HUES64 (cell line): ENCODE results near the gene CRNKL1.

ENCODE experiments used
- H3K27ac ChIP-seq: 2 replicates; pipeline ENCODE4 v1.7.0; 2013; ENCODE audit warnings: low read depth, low read length, inconsistent platforms
- H3K27me3 ChIP-seq: 2 replicates; pipeline ENCODE4 v1.6.1; 2013; ENCODE audit warnings: mild to moderate bottlenecking, low read length; ENCODE audit not compliant: insufficient read depth
- H3K36me3 ChIP-seq: 2 replicates; pipeline ENCODE4 v1.6.1; 2013; ENCODE audit warnings: mild to moderate bottlenecking, low read length; ENCODE audit not compliant: insufficient read depth
- H3K4me1 ChIP-seq: 2 replicates; pipeline ENCODE4 v1.6.1; 2013; ENCODE audit warnings: mild to moderate bottlenecking, low read length, moderate library complexity; ENCODE audit not compliant: insufficient read depth
- H3K4me3 ChIP-seq: 2 replicates; pipeline ENCODE4 v1.5.1; 2013; ENCODE audit warnings: mild to moderate bottlenecking, low read length, moderate library complexity
- H3K9ac ChIP-seq: 2 replicates; pipeline ENCODE4 v1.6.1; 2013; ENCODE audit warnings: mild to moderate bottlenecking, low read depth, low read length
- H3K9me3 ChIP-seq: 2 replicates; pipeline ENCODE4 v1.6.1; 2013; ENCODE audit warnings: low read depth, low read length; ENCODE audit not compliant: insufficient read depth
- WGBS: fragments of 150-250, 120-280 bp; methylation state at CpG from one replicate; pipeline ENCODE4 v1.1.7; 2013; ENCODE audit warnings: missing lambda C conversion rate; 5-methylcytosine and 5-hydroxymethylcytosine counted together

The CRNKL1 gene

DNA sequence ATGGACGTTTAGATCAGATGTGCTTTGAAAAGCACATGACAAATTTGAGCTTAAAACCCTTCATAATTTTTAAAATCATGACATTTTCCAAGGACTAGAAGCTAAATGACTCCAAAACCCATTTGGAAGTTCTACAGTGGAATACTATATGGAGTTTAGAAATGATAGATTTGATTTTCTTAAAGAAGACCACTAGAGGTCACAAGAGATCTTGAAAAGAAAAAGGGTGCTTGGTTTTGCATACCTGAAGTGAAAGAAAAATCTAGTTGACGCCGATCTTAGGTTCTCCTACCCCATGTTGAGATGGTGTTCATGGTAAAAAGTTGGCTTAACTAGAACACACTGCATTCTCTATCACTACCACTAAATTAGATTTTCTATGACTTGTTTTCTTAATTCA is 31.5 kb upstream of the CRNKL1 start:
- WGBS: 19% methylated on average over 3 of the region's 3 CpGs
- Histone ChIP-seq H3K36me3 (no peaks in the 10 kb centered on the region), H3K27me3 (no peaks in the 10 kb centered on the region), H3K9ac (no peak overlapping the region), H3K4me1 (peaks cover 9% of the 10 kb centered on the region), H3K9me3 (no peaks in the 10 kb centered on the region), H3K4me3 (no peak overlapping the region), H3K27ac (no peak overlapping the region)

DNA sequence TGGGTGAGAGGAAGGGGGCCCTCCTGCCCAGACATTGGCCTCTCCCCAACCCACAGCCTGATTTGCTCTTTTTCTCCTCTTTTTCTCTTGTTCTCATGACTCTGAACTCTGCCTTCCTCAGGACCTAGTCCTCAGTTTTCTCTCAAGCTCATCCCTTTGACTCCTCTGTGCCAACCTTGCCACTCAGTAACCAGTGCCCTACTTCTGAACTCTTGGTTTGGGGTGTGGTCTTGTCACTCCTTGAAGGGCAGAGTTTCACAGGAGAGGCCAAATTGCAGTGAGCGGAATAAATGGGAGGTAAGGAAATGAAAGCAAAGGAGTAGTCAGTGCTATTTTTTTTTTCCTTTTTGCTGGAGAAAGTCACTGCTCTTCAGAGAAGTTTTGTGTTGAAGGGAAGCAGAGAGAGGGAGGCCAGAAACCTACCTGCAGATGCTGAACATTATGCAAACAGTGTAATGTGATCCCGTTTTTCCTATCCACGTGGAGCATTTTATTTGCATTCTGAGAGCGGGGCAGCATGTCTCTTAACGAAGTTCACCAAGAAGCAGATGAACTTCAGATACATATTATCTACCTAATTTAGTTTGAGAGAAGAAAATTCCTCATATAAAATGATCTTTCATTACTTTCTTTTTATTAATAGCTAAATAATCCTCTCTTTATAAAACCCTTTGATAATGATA is 27.0 kb upstream of the CRNKL1 start:
- Histone ChIP-seq H3K9me3 (no peaks in the 10 kb centered on the region), H3K27ac (no peak overlapping the region), H3K4me3 (no peak overlapping the region), H3K9ac (no peak overlapping the region), H3K4me1 (peaks cover 21% of the 10 kb centered on the region), H3K27me3 (no peaks in the 10 kb centered on the region), H3K36me3 (no peaks in the 10 kb centered on the region)
- WGBS: 40% methylated on average over 4 of the region's 5 CpGs

DNA sequence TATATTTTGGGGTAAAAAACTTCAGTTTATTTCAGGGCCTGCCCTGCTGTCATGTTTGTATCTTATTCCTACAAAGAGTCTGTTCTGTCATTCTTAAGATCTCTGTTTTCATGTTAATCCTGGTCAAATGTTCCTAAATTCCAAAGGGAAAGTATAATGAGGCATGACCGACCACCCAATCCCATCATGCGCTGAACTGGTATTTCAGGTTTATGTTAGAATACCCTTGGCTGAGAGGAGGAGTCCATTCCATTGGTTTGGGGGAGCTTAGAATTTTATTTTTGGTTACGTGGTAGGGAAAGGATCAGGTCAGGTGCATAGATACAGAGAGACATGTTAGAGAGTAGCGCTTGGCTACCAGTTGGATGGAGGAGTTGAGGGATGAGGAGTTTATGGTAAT is 25.8 kb upstream of the CRNKL1 start:
- Histone ChIP-seq H3K9ac (no peak overlapping the region), H3K4me1 (peaks cover 21% of the 10 kb centered on the region), H3K27me3 (no peaks in the 10 kb centered on the region), H3K9me3 (no peaks in the 10 kb centered on the region), H3K4me3 (no peak overlapping the region), H3K36me3 (no peaks in the 10 kb centered on the region), H3K27ac (no peak overlapping the region)
- WGBS: 95% methylated on average over 4 of the region's 4 CpGs

DNA sequence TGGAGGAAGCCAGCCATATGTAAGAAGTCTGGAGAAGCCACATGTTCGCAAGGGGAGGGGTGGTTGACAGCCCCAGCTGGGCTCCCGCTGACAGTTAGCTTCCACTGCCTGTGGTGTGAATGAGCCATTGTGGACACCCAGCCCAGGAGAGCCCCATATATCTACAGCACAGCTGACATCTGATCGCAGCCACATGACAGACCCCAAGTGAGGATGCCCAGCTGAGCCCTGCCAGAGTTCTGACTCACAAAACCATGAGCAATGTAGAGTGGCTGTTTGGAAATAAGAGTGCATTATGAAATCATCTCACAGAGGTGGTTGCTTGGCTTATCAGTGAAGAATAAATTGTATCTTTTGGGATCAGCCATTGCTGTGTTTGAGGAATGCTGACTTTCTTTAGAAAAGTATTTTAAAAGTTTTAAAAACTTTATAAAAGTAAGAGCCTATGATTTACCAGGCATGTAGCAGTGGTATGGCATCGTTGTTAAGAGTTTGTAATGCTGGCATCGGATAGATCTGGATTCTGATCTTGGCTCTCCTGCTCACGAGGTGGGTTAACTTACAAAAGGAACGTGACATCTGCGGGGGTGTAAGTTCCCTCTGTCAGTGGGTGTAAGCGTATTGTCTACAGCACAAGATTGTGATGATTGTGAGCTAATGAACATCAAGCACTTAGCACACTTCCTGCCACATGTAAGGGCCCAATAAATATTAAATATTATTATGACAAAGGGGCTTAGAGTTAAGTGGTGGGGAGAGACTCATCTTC is 24.2 kb upstream of the CRNKL1 start:
- WGBS: 93% methylated on average over 9 of the region's 9 CpGs
- Histone ChIP-seq H3K9ac (no peak overlapping the region), H3K4me3 (no peak overlapping the region), H3K36me3 (no peaks in the 10 kb centered on the region), H3K9me3 (no peaks in the 10 kb centered on the region), H3K4me1 (peaks cover 21% of the 10 kb centered on the region), H3K27ac (no peak overlapping the region), H3K27me3 (no peaks in the 10 kb centered on the region)

DNA sequence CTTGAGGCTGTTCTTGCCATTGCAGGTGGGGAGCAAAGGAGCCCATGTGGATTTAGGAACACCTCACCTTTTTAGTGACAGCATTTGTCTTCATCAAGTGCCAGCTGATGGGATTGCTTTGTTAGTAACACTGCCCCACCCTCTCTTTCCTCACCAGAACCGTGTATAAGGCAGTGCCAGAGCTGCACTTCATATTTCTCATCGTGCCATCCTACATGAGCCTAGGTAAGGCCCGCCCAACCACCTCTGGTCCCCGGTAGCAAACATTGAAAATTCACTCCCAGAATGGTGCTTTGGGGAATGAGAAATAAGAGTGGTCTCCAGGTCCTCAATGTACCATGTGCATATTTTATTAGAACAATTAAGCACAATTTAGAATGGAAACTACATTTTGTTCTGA is 22.8 kb upstream of the CRNKL1 start:
- 96% methylated on average over 4 of the region's 4 CpGs for WGBS
- Histone ChIP-seq H3K4me1 (peaks cover 21% of the 10 kb centered on the region), H3K27me3 (no peaks in the 10 kb centered on the region), H3K4me3 (no peak overlapping the region), H3K9ac (no peak overlapping the region), H3K36me3 (no peaks in the 10 kb centered on the region), H3K9me3 (no peaks in the 10 kb centered on the region), H3K27ac (no peak overlapping the region)

DNA sequence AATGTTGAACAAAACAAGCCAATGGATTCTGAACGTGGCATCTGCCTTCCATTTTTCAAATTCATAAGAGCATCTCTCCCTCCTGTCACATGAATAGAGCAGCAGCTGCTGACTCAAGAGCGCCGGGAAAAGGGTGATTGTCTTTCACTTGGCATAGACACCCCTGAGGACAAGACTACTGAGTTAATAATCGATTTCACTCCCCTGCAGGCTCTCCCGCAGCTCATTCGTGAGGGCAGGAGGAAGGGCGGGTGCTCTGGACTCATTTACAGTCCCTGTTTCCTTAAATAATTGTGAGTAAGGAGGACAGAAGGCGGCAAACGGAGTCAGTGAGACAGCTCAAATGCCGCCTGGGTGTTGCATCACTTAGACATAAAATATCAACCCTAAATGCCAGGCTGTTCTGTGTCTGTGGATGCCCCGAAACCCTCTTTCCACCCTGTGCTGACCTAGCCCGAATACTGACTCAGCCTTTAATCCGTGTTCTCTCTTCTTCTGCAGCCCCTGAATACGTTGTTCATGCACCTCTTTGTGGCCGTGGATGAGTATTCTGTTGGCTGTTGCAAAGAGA is 21.6 kb upstream of the CRNKL1 start:
- Histone ChIP-seq H3K4me3 (no peak overlapping the region), H3K27me3 (no peaks in the 10 kb centered on the region), H3K4me1 (peaks cover 12% of the 10 kb centered on the region), H3K27ac (no peak overlapping the region), H3K36me3 (no peaks in the 10 kb centered on the region), H3K9ac (no peak overlapping the region), H3K9me3 (no peaks in the 10 kb centered on the region)
- 86% methylated on average over 15 of the region's 15 CpGs for WGBS

DNA sequence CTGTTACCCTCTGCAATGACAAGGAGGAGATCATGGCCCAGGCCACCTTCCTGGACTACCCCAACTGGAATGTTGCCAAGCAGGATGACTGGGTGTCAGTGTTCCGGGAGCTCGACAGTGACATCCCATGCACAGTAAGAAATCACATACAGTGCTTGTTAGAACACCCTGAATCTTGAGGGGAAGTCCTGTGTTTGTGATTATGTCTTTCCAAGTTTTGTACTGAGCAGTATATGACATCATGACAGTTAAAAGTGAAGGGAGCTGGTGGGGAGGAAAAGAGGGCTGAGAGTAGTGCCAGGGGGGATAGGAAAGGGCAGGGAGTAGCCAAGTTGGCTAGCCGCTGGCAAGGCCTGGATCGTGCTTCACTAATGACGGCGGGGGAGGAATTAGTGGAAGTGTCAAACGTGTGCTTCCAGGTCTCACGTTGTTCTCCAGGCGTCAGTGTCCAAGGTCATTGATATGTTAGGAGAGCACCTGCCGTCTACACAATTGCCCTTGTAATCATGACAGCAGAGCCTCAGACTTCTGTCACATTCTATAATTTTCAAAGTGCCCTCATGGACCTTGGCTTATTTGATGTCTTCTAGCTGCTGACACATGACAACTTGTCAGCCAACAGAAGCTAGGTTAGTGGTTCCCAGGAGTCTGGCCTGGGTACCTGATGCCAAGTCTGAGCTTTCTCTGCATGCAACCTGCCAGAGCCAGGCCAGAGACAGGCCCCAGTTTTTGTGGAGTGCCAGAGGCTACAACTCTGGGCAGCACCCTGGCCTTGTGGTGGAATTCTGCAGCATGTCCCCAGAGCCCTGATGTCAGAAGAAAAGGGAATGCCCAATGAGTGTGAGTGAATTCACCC is 18.8 kb upstream of the CRNKL1 start:
- no peak overlapping the region for H3K27ac ChIP-seq
- no peaks in the 10 kb centered on the region for H3K4me1 ChIP-seq
- no peaks in the 10 kb centered on the region for H3K36me3 ChIP-seq
- no peaks in the 10 kb centered on the region for H3K27me3 ChIP-seq
- H3K4me3 ChIP-seq: no peak overlapping the region
- no peaks in the 10 kb centered on the region for H3K9me3 ChIP-seq
- WGBS: 78% methylated on average over 10 of the region's 10 CpGs
- no peak overlapping the region for H3K9ac ChIP-seq

DNA sequence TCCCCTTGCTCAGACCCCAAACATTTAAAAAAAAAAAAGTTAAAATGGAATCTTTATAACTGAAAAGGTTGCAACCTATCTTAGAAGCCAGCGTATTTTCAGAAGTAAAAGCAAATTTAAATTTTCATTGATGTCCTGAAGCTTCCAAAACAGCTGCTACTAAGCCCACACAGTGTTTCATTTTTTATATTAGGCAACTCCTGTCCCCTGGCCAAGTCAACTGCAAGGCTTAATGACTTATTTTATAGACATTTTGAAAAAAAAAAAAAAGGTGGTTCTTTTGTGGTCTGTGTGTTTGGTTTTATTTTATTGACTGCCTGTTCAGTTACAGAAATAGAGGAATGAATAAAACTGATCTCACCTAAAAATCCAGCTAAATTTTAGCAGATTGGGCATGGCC is 13.1 kb upstream of the CRNKL1 start:
- Histone ChIP-seq H3K27ac (no peak overlapping the region), H3K9me3 (no peaks in the 10 kb centered on the region), H3K27me3 (no peaks in the 10 kb centered on the region), H3K36me3 (no peaks in the 10 kb centered on the region), H3K9ac (no peak overlapping the region), H3K4me1 (no peaks in the 10 kb centered on the region), H3K4me3 (no peak overlapping the region)
- WGBS: 89% methylated on average over 1 of the region's 1 CpG

DNA sequence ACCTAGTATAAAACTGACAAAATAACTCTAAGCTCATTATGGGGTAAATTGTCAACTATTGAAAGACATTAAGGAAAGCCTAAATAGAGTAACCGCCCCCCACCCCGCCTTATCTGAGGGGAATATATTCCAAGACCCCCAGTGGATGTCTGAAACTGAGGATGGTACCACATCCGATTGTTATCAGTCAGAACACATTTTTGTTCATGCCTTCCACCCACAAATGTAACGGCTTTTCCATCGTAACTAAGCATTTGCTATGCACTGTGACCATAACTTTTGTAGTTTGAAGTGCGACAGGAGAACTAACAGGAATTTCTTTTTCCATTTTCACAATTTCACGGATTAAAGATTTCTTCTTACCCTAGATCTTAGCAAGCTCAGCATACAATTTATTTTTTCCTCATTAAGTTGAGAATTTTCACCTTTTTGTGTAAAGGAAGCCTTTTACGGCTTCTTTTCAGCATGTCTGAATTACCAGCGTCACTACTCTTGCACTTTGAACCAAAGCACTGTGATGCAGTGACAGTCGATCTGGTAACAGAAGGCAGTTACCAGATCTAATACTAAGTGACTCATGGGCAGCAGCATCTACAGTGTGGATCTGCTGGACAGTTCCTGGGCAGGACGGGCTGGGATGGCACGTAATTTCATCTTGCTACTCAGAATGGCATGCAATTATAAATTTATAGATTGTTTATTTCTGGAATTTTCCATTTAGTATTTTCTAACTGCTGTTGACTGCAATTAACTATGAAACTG is 11.9 kb upstream of the CRNKL1 start:
- Histone ChIP-seq H3K27me3 (no peaks in the 10 kb centered on the region), H3K4me1 (no peaks in the 10 kb centered on the region), H3K9ac (no peak overlapping the region), H3K4me3 (no peak overlapping the region), H3K27ac (no peak overlapping the region), H3K36me3 (no peaks in the 10 kb centered on the region), H3K9me3 (no peaks in the 10 kb centered on the region)
- WGBS: 84% methylated on average over 12 of the region's 12 CpGs

DNA sequence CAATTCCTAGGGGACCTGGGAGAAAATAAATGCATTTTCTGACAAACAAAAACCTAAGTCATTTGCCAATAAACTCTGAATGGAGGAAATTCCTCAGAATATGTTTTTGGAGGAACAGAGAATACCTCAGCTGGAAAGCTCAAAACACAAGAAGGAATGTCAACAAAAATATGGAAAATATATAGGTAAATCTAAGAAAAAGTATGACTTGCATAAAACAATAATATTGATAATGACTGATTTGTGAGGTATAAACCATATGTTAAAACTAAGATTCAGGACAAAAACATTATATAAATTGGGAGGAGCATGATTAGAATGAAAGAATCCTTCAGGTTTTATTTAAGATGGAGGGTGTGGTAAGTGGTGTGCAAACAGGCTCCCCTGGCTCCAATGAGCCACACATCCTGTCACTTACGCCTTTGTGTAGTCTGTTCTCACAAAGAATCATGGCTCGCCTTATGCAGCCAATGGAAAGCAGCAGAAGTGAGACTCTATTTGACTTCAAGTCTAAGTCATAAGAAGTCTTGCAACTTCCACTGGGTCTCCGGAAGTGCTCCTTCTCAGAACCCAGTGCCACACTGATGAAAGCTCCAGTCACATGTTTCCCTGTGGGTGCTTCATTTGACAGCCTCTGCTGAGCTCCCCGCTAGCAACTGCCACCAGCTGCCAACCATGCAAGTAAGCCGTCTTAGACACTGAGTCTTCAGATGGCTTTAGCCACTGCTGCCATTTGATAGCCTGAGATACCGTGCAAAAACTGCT is 8.2 kb upstream of the CRNKL1 start:
- Histone ChIP-seq H3K9ac (no peak overlapping the region), H3K27me3 (no peaks in the 10 kb centered on the region), H3K4me1 (no peaks in the 10 kb centered on the region), H3K36me3 (no peaks in the 10 kb centered on the region), H3K27ac (no peak overlapping the region), H3K9me3 (no peaks in the 10 kb centered on the region), H3K4me3 (no peak overlapping the region)
- WGBS: 91% methylated on average over 6 of the region's 6 CpGs
